Measurements from ENCODE around the gene MMAB.

GRCh38 chr12:109617491-109617890, 44.2 kb upstream of the MMAB start:
- no peak for TF ChIP-seq CTCF (IDR thresholded peaks at IDR 0.05)
- TF ChIP-seq POLR2A (IDR thresholded peaks at IDR 0.05), result no peak
